OCI-LY3 (cell line): ENCODE data around the gene RAPGEF2.

Experiments used
- H2AFZ ChIP-seq: fragments of 200-600, 300-600 bp; shearing (Covaris generic); 2 replicates; pipeline ENCODE4 v1.6.0; 2014; ENCODE audit warnings: antibody characterized with exemption, low read depth, low read length
- H3K27ac ChIP-seq: fragments of 200-600, 300-600 bp; sonication (generic); 2 replicates; pipeline ENCODE4 v1.5.1; 2014; ENCODE audit warnings: mild to moderate bottlenecking, low read length, moderate library complexity, mixed read lengths
- H3K27me3 ChIP-seq: fragments of 200-600, 300-600 bp; sonication (generic); 2 replicates; pipeline ENCODE4 v1.6.1; 2014; ENCODE audit warnings: low read depth, low read length, mixed read lengths
- H3K36me3 ChIP-seq: fragments of 200-600, 300-600 bp; sonication (generic); replicated peaks from 2 replicates; pipeline ENCODE3; 2014; ENCODE audit warnings: low read depth, low read length, mixed read lengths
- H3K4me1 ChIP-seq: fragments of 300-600, 200-600 bp; sonication (generic); 2 replicates; pipeline ENCODE4 v1.6.1; 2014; ENCODE audit warnings: low read length, mixed read lengths
- H3K4me2 ChIP-seq: fragments of 200-600, 300-600 bp; sonication (generic); 2 replicates; pipeline ENCODE4 v1.6.1; 2014; ENCODE audit warnings: low read length, mixed read lengths
- H3K4me3 ChIP-seq: fragments of 300-600, 200-600 bp; sonication (generic); 2 replicates; pipeline ENCODE4 v1.5.1; 2014; ENCODE audit warnings: antibody characterized with exemption, mild to moderate bottlenecking, low read length, moderate library complexity
- H3K79me2 ChIP-seq: fragments of 300-600, 200-600 bp; shearing (Covaris generic); 2 replicates; pipeline ENCODE4 v1.6.1; 2014; ENCODE audit warnings: mild to moderate bottlenecking, low read length, mixed read lengths
- H3K9ac ChIP-seq: fragments of 300-600, 200-600 bp; shearing (Covaris generic); 2 replicates; pipeline ENCODE4 v1.6.0; 2014; ENCODE audit warnings: mild to moderate bottlenecking, low read length, moderate library complexity
- H3K9me3 ChIP-seq: fragments of 200-600, 300-600 bp; shearing (Covaris generic); 2 replicates; pipeline ENCODE4 v1.6.1; 2014; ENCODE audit warnings: low read length, mixed read lengths; ENCODE audit not compliant: insufficient read depth
- H4K20me1 ChIP-seq: fragments of 200-600, 300-600 bp; sonication (generic); 2 replicates; pipeline ENCODE4 v1.6.1; 2016; ENCODE audit warnings: low read length, mixed read lengths; ENCODE audit not compliant: insufficient read depth
- EZH2phosphoT487 ChIP-seq: fragments of 200-600 bp; shearing (Covaris generic); IDR thresholded peaks from 2 replicates; pipeline ENCODE4 v1.6.1; 2018; ENCODE audit warnings: antibody characterized with exemption, mixed run types, low read depth
- TF ChIP-seq, protein P1 (sequence below): fragments of 200-600, 300-600 bp; sonication (generic); IDR thresholded peaks from 2 replicates; pipeline ENCODE4 v1.5.1; 2014; ENCODE audit warnings: antibody characterized with exemption, low read length, low read depth

RAPGEF2 gene

DNA sequence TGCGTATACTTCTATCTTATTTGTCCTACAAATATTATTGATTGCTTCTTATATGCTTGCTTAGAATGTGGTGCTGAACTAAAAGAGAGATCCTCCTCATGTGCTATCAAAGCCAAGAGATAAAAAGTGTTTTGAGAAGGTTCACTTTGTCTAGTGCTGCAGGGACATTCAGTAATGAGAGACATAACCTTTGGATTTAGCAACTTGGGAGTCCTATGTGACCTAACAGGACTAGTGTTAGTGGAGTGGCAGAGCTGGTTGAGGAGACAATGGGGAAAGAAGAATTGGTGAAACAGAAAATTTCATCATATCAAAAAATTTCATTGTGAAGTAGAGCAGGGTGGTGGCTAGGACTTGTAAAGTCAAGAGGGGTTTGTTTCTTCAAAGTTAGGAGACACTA lies 117.0 kb downstream of the RAPGEF2 start:
- no peaks in the 10 kb centered on the region for H4K20me1 ChIP-seq
- no peak overlapping the region for H3K4me3 ChIP-seq
- H3K27me3 ChIP-seq, result no peaks in the 10 kb centered on the region
- no peaks in the 10 kb centered on the region for H3K9me3 ChIP-seq
- no peak overlapping the region for H3K27ac ChIP-seq
- TF ChIP-seq, protein P1, sequence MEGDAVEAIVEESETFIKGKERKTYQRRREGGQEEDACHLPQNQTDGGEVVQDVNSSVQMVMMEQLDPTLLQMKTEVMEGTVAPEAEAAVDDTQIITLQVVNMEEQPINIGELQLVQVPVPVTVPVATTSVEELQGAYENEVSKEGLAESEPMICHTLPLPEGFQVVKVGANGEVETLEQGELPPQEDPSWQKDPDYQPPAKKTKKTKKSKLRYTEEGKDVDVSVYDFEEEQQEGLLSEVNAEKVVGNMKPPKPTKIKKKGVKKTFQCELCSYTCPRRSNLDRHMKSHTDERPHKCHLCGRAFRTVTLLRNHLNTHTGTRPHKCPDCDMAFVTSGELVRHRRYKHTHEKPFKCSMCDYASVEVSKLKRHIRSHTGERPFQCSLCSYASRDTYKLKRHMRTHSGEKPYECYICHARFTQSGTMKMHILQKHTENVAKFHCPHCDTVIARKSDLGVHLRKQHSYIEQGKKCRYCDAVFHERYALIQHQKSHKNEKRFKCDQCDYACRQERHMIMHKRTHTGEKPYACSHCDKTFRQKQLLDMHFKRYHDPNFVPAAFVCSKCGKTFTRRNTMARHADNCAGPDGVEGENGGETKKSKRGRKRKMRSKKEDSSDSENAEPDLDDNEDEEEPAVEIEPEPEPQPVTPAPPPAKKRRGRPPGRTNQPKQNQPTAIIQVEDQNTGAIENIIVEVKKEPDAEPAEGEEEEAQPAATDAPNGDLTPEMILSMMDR, result no peak
- TF ChIP-seq EZH2phosphoT487, result no peak
- H3K4me1 ChIP-seq, result peaks cover 7% of the 10 kb centered on the region
- H2AFZ ChIP-seq, result no peak overlapping the region
- no peak overlapping the region for H3K9ac ChIP-seq
- H3K79me2 ChIP-seq, result no peaks in the 10 kb centered on the region
- H3K4me2 ChIP-seq, result no peak overlapping the region
- no peaks in the 10 kb centered on the region for H3K36me3 ChIP-seq

DNA sequence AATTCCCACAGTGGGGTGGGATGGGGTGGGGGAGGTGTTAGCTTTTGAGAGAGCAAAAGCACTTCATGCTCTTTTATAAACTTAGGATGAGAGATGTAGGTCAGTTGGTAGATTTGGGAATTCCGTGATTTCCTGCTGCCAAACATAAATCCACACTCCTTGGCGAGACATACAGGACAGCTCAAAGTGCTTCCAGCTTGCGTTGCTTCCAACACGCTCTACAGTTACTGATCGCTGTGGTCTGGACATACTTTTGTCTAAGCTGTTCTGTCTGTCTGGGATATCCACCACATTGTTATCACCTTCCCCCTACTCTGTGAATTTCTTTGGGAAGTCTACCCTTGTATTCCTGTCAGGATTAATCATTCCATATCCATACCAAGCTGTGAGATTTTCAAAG lies 117.5 kb downstream of the RAPGEF2 start:
- H3K79me2 ChIP-seq, result no peaks in the 10 kb centered on the region
- no peak overlapping the region for H3K4me3 ChIP-seq
- H3K4me2 ChIP-seq, result no peak overlapping the region
- no peak overlapping the region for H3K9ac ChIP-seq
- H3K9me3 ChIP-seq, result no peaks in the 10 kb centered on the region
- H4K20me1 ChIP-seq, result no peaks in the 10 kb centered on the region
- no peaks in the 10 kb centered on the region for H3K36me3 ChIP-seq
- peaks cover 7% of the 10 kb centered on the region for H3K4me1 ChIP-seq
- H3K27ac ChIP-seq, result no peak overlapping the region
- no peak for TF ChIP-seq EZH2phosphoT487
- TF ChIP-seq, protein P1, result no peak
- no peaks in the 10 kb centered on the region for H3K27me3 ChIP-seq
- no peak overlapping the region for H2AFZ ChIP-seq

DNA sequence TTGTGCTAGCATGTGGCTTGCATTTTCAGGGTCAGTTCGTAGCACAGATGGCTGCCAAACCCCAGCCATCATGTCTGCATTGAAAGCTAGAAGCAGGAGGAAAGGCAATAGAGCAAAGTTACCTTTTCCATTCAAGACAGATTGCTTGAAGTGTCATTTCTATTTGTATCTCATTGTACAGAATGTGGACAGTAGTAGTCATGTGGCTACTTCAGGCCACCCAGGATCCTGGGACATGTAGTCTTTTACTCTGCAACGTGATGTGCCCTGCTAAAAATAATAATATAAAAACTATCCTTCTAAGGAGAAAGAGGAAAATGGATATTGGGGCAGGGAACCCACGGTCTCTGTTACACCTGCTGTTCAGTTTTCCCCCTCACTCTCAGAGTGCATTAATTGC lies 118.4 kb downstream of the RAPGEF2 start:
- Histone ChIP-seq H3K4me3 (no peak overlapping the region), H3K27me3 (no peaks in the 10 kb centered on the region), H3K4me1 (peaks cover 7% of the 10 kb centered on the region), H3K36me3 (no peaks in the 10 kb centered on the region), H2AFZ (no peak overlapping the region), H3K9ac (no peak overlapping the region), H3K9me3 (no peaks in the 10 kb centered on the region), H3K79me2 (no peaks in the 10 kb centered on the region), H3K4me2 (no peak overlapping the region), H4K20me1 (no peaks in the 10 kb centered on the region), H3K27ac (no peak overlapping the region)
- TF ChIP-seq, protein P1, result no peak
- no peak for TF ChIP-seq EZH2phosphoT487

DNA sequence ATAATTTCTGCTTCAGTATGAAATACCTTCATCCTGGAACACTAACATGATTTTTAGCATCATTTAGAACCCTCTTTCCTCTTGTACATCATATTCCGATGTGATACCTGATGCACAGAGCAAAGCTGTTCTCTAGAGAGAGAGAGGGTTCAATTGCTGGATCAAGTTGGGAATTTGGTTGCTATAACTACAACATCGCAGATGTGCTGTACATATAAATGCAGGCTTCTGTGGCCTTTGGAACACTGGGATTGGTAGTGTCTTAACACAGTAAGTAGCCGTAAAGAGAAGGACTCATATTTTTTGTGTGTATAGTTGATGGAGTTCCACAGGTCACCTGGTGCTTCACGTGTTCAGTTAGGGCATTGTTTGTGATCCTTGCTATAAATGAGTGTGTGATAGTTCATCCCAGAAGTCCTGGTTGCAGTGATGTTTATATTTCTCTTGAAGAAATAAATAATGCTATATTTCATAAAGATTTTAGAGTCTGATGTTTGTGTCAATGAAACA lies 119.2 kb downstream of the RAPGEF2 start:
- no peaks in the 10 kb centered on the region for H3K79me2 ChIP-seq
- H2AFZ ChIP-seq, result no peak overlapping the region
- H3K9ac ChIP-seq, result no peak overlapping the region
- H3K4me2 ChIP-seq, result no peak overlapping the region
- H3K9me3 ChIP-seq, result no peaks in the 10 kb centered on the region
- H4K20me1 ChIP-seq, result no peaks in the 10 kb centered on the region
- no peak overlapping the region for H3K4me3 ChIP-seq
- H3K27me3 ChIP-seq, result no peaks in the 10 kb centered on the region
- H3K36me3 ChIP-seq, result no peaks in the 10 kb centered on the region
- H3K27ac ChIP-seq, result no peak overlapping the region
- peaks cover 7% of the 10 kb centered on the region for H3K4me1 ChIP-seq
- TF ChIP-seq, protein P1, result no peak
- no peak for TF ChIP-seq EZH2phosphoT487
